CD14-positive monocyte (primary cell): ENCODE data around the gene SEC14L1. TPM values are rescaled to one million over a fixed set of nuclear protein-coding genes. Genes with fewer than 3 reads are reported as not detected.

Source experiments
- DNase-seq, 3 donors: peaks; one replicate each; pipeline ENCODE4 v3.0.0-alpha.2; 2011 to 2022
- H2AFZ ChIP-seq: 2 replicates; pipeline ENCODE4 v1.6.0; 2012; ENCODE audit warnings: mild to moderate bottlenecking, low read depth, low read length, inconsistent platforms; ENCODE audit not compliant: insufficient read depth, poor library complexity, severe bottlenecking
- H3K27ac ChIP-seq, 2 donors: 1 replicate in 1 of 2; 2 replicates in 1 of 2; pipeline ENCODE4 v1.5.1; 2012 to 2013; ENCODE audit warnings: low read length in 2 of 2, control low read depth in 1 of 2, inconsistent platforms in 1 of 2, low read depth in 1 of 2, mild to moderate bottlenecking in 1 of 2
- H3K27me3 ChIP-seq, 2 donors: one replicate each; pipeline versions ENCODE4 v1.6.0 to v1.6.1; 2011 to 2013; ENCODE audit warnings: low read length in 2 of 2; ENCODE audit not compliant: control insufficient read depth in 2 of 2, insufficient read depth in 2 of 2
- H3K36me3 ChIP-seq, 2 donors: replicated peaks in 1 of 2; 1 replicate in 1 of 2; 2 replicates in 1 of 2; pipeline versions ENCODE4 v1.5.1 to v1.6.1; 2012 to 2013; ENCODE audit warnings: low read length in 2 of 2, control low read depth in 1 of 2, inconsistent platforms in 1 of 2, mild to moderate bottlenecking in 1 of 2; ENCODE audit not compliant: insufficient read depth in 2 of 2, control insufficient read depth in 1 of 2
- H3K4me1 ChIP-seq, 2 donors: 1 replicate in 1 of 2; 2 replicates in 1 of 2; pipeline versions ENCODE4 v1.5.1 to v1.6.1; 2012 to 2013; ENCODE audit warnings: low read length in 2 of 2, control low read depth in 1 of 2, inconsistent platforms in 1 of 2, mild to moderate bottlenecking in 1 of 2, moderate library complexity in 1 of 2; ENCODE audit not compliant: insufficient read depth in 2 of 2, control insufficient read depth in 1 of 2
- H3K4me2 ChIP-seq: replicated peaks from 2 replicates; pipeline ENCODE3; 2012; ENCODE audit warnings: low read length, moderate library complexity, mild to moderate bottlenecking; ENCODE audit not compliant: poor library complexity, severe bottlenecking; ENCODE audit errors: extremely low read depth
- H3K4me3 ChIP-seq, 3 experiments: fragments of 200-600 bp in 1 of 3; sonication (generic) in 1 of 3; replicated peaks in 1 of 3; 1 replicate in 2 of 3; 2 replicates in 1 of 3; pipeline ENCODE4 v1.5.1; 2011 to 2013; ENCODE audit warnings: low read length in 3 of 3, mild to moderate bottlenecking in 3 of 3, control low read depth in 2 of 3, low read depth in 2 of 3, inconsistent platforms in 1 of 3, moderate library complexity in 1 of 3
- H3K79me2 ChIP-seq: 2 replicates; pipeline ENCODE4 v1.6.0; 2012; ENCODE audit warnings: mild to moderate bottlenecking, control low read depth, inconsistent platforms, low read length, moderate library complexity; ENCODE audit not compliant: insufficient read depth
- H3K9ac ChIP-seq: 2 replicates; pipeline ENCODE4 v1.6.0; 2017; ENCODE audit warnings: low read length, mild to moderate bottlenecking; ENCODE audit not compliant: insufficient read depth, poor library complexity, severe bottlenecking
- H3K9me3 ChIP-seq, 2 donors: replicated peaks in 1 of 2; 1 replicate in 1 of 2; 2 replicates in 1 of 2; pipeline versions ENCODE4 v1.5.1 to v1.6.1; 2012 to 2013; ENCODE audit warnings: low read length in 2 of 2, control low read depth in 1 of 2; ENCODE audit not compliant: control insufficient read depth in 1 of 2, insufficient read depth in 1 of 2
- H4K20me1 ChIP-seq: 2 replicates; pipeline ENCODE4 v1.6.0; 2012; ENCODE audit warnings: mild to moderate bottlenecking, low read length, control low read depth, moderate library complexity; ENCODE audit not compliant: insufficient read depth
- H3K27ac Mint-ChIP-seq, 7 donors: one replicate each; pipeline ENCODE4 v1.8.0; 2020; ENCODE audit warnings: mild to moderate bottlenecking in 7 of 7, mixed read lengths in 7 of 7, moderate library complexity in 6 of 7, inconsistent platforms in 2 of 7
- H3K27me3 Mint-ChIP-seq, 3 donors: one replicate each; pipeline ENCODE4 v1.8.0; 2021 to 2022; ENCODE audit warnings: low read depth in 3 of 3, mild to moderate bottlenecking in 3 of 3, mixed read lengths in 3 of 3, moderate library complexity in 3 of 3, inconsistent platforms in 1 of 3
- H3K36me3 Mint-ChIP-seq, 2 donors: one replicate each; pipeline ENCODE4 v1.8.0; 2020; ENCODE audit warnings: mixed read lengths in 2 of 2, inconsistent platforms in 1 of 2, mild to moderate bottlenecking in 1 of 2
- H3K4me1 Mint-ChIP-seq: one replicate; pipeline ENCODE4 v1.8.0; 2020; ENCODE audit warnings: mild to moderate bottlenecking, mixed read lengths
- H3K4me3 Mint-ChIP-seq, 2 donors: one replicate each; pipeline ENCODE4 v1.8.0; 2020; ENCODE audit warnings: mild to moderate bottlenecking in 2 of 2, mixed read lengths in 2 of 2, moderate library complexity in 1 of 2
- H3K9me3 Mint-ChIP-seq, 7 donors: one replicate each; pipeline ENCODE4 v1.8.0; 2020 to 2022; ENCODE audit warnings: mixed read lengths in 7 of 7, mild to moderate bottlenecking in 6 of 7, moderate library complexity in 6 of 7, inconsistent platforms in 2 of 7
- CTCF ChIP-seq: fragments of 200-600 bp; IDR thresholded peaks from one replicate; pipeline ENCODE4 v1.8.0; 2022; ENCODE audit warnings: antibody characterized with exemption, mild to moderate bottlenecking
- WGBS: methylation state at CpG from one replicate; pipeline ENCODE4 v1.1.5; 2013; ENCODE audit warnings: missing lambda C conversion rate; ENCODE audit not compliant: insufficient coverage; 5-methylcytosine and 5-hydroxymethylcytosine counted together
- intact Hi-C, 2 donors: fragments of 100-400 bp; cut with micrococcal nuclease; formaldehyde crosslinking; loops; one replicate each; pipeline versions ENCODE4 v1.15.0 to v1.15.1; 2023
- polyA plus RNA-seq, 3 donors: library from polyadenylated mRNA; depleted of rRNA in 1 of 3; unstranded in 2 of 3; stranded (reverse) in 1 of 3; fragments of 300-500 nt in 2 of 3; fragments of >200 nt in 1 of 3; fragmentation: Illumina TruSeq in 2 of 3; gene quantifications; 1 replicate in 2 of 3; 2 replicates in 1 of 3; pipeline ENCODE4 v1.2.3, GENCODE V29; 2012 to 2021

Gene SEC14L1
- polyA plus RNA-seq, 3 donors = 34.1 to 76.4 (median 43.2) TPM

- TF ChIP-seq CTCF = no peak
- no peak overlapping the region for H3K9ac ChIP-seq
- H3K36me3 ChIP-seq = peaks cover 9 to 54% of the 10 kb centered on the region in 2 donors
- H3K4me1 ChIP-seq = peaks cover 14 to 25% of the 10 kb centered on the region in 2 donors
- H3K4me2 ChIP-seq = no peak overlapping the region
- H3K4me3 Mint-ChIP-seq = no peak overlapping the region
- H3K79me2 ChIP-seq = peaks cover 98% of the 10 kb centered on the region
- H3K27ac ChIP-seq = no peak overlapping the region
- no peak overlapping the region for H2AFZ ChIP-seq
- H3K27me3 ChIP-seq = no peaks in the 10 kb centered on the region
- no CpG with 5 or more reads among the region's 6 CpGs for WGBS
- H3K9me3 ChIP-seq = no peaks in the 10 kb centered on the region
- intact Hi-C loops = no loop called here
- H3K27ac Mint-ChIP-seq = no peak overlapping the region
- DNase-seq = no peak
- H3K4me1 Mint-ChIP-seq = peaks cover 47% of the 10 kb centered on the region
- H3K36me3 Mint-ChIP-seq = peaks cover 46 to 57% of the 10 kb centered on the region in 2 donors
- peaks cover 0 to 2% (median 0%) of the 10 kb centered on the region in 7 donors for H3K9me3 Mint-ChIP-seq
- H3K4me3 ChIP-seq = no peak overlapping the region
- peaks cover 100% of the 10 kb centered on the region for H4K20me1 ChIP-seq
- peaks cover 0 to 1% (median 0%) of the 10 kb centered on the region in 3 donors for H3K27me3 Mint-ChIP-seq
These were observed 19.5 kb downstream of the SEC14L1 start for GRCh38 chr17:77160091-77160874.

DNA sequence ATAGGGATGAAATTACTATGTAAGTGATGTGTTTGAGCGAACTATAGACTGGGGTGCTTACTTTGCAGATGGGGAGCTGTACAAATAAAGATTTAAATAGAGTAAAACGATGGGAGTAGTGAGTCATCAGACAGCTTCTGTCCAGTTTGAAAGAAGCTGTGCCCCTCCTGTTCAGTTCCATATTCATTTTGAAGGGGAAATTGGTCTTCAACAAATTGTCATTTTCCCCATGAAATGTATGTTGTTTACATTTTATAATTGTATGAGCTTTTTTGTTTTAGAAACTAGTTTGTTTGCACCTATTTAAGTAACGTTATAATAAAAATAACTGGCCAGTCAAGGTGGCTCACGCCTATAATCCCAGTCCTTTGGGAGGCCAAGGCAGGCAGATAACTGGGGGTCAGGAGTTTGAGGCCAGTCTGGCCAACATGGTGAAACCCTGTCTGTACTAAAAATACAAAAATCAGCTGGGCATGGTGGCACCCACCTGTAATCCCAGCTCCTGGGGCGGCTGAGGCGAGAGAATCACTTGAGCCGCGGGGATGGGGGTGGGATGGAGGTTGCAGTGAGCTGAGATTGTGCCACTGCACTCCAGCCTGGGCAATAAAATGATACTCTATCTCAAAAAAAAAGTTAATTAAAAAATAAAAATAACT lies 20.2 kb downstream of the SEC14L1 start:
- Mint-ChIP-seq H3K4me3 (no peak overlapping the region), H3K9me3 (peaks cover 0 to 7% (median 2%) of the 10 kb centered on the region in 7 donors), H3K36me3 (peaks cover 40 to 53% of the 10 kb centered on the region in 2 donors), H3K4me1 (peaks cover 47% of the 10 kb centered on the region), H3K27me3 (peaks cover 0 to 1% (median 0%) of the 10 kb centered on the region in 3 donors), H3K27ac (no peak overlapping the region)
- no peaks in the 10 kb centered on the region for H3K9me3 ChIP-seq
- no peak overlapping the region for H2AFZ ChIP-seq
- TF ChIP-seq CTCF = no peak
- no peaks in the 10 kb centered on the region for H3K27me3 ChIP-seq
- 100% methylated on average over 1 of the region's 8 CpGs for WGBS
- H3K4me1 ChIP-seq = peaks cover 14 to 28% of the 10 kb centered on the region in 2 donors
- peaks cover 100% of the 10 kb centered on the region for H4K20me1 ChIP-seq
- intact Hi-C loops = no loop called here
- peaks cover 98% of the 10 kb centered on the region for H3K79me2 ChIP-seq
- no peak overlapping the region for H3K9ac ChIP-seq
- no peak overlapping the region for H3K4me3 ChIP-seq
- no peak overlapping the region for H3K27ac ChIP-seq
- DNase-seq = no peak
- H3K4me2 ChIP-seq = no peak overlapping the region
- H3K36me3 ChIP-seq = peaks cover 6 to 54% of the 10 kb centered on the region in 2 donors
